Bronchial epithelial cell (primary cell): ENCODE results near the gene ZNF496. TPM values are rescaled to one million over a fixed set of nuclear protein-coding genes. Genes with fewer than 3 reads are reported as not detected.
A peak's percentile ranks its signal among the peaks of the same experiment; 100 is the strongest.

Experiments
- DNase-seq: peaks from one replicate; pipeline ENCODE4 v3.0.0-alpha.2; 2010; ENCODE audit warnings: low read depth
- FAIRE-seq: peaks from 2 replicates; lab custom pipeline; 2011; peaks lifted over from hg19 to GRCh38; lab: Jason Lieb, UNC
- H3K27me3 ChIP-seq: 2 replicates; pipeline ENCODE4 v1.5.1; 2011; ENCODE audit warnings: low read length; ENCODE audit not compliant: control insufficient read depth, insufficient read depth
- H3K36me3 ChIP-seq: 2 replicates; pipeline ENCODE4 v1.5.1; 2011; ENCODE audit warnings: low read length; ENCODE audit not compliant: control insufficient read depth, insufficient read depth
- H3K4me3 ChIP-seq: 2 replicates; pipeline ENCODE4 v1.5.1; 2011; ENCODE audit warnings: mild to moderate bottlenecking, low read depth, low read length, control low read depth
- CTCF ChIP-seq: IDR thresholded peaks from 2 replicates; pipeline ENCODE4 v1.5.1; 2011; ENCODE audit warnings: mild to moderate bottlenecking, moderate library complexity, low read length, control low read depth, inconsistent platforms; ENCODE audit not compliant: insufficient read depth, severe bottlenecking
- total RNA-seq: library from RNA; depleted of rRNA; stranded (reverse); fragments of >200 nt; gene quantifications from 2 replicates; pipeline ENCODE4 v1.2.1, GENCODE V29; 2014

Gene ZNF496
- total RNA-seq, 1 donor from 2014 or later: 9.5 TPM

GRCh38 chr1:247296599-247297180 is 35.0 kb downstream of the ZNF496 start:
- TF ChIP-seq CTCF: no peak
- no peak for FAIRE-seq

GRCh38 chr1:247295746-247296145 is 35.9 kb downstream of the ZNF496 start:
- DNase-seq: no peak
- Histone ChIP-seq H3K27me3 (no peaks in the 10 kb centered on the region), H3K4me3 (no peak overlapping the region), H3K36me3 (no peaks in the 10 kb centered on the region)
- no peak for FAIRE-seq
- TF ChIP-seq CTCF: no peak

More at GRCh38 chr1:247296599-247297180, 35.0 kb downstream of the ZNF496 start:
- no peak overlapping the region for H3K4me3 ChIP-seq
- no peaks in the 10 kb centered on the region for H3K27me3 ChIP-seq
- H3K36me3 ChIP-seq: no peaks in the 10 kb centered on the region
- no peak for DNase-seq

- no peaks in the 10 kb centered on the region for H3K36me3 ChIP-seq
- no peaks in the 10 kb centered on the region for H3K27me3 ChIP-seq
- DNase-seq: no peak
- FAIRE-seq: no peak
- no peak for TF ChIP-seq CTCF
- no peak overlapping the region for H3K4me3 ChIP-seq
These were observed 36.4 kb downstream of the ZNF496 start for GRCh38 chr1:247295274-247295684.

- Histone ChIP-seq H3K27me3 (no peaks in the 10 kb centered on the region), H3K4me3 (no peak overlapping the region), H3K36me3 (no peaks in the 10 kb centered on the region)
- no peak for TF ChIP-seq CTCF
- no peak for FAIRE-seq
- peak; percentile 22 for DNase-seq
These were observed 37.4 kb downstream of the ZNF496 start for GRCh38 chr1:247294282-247294681.

- no peak overlapping the region for H3K4me3 ChIP-seq
- H3K27me3 ChIP-seq: no peaks in the 10 kb centered on the region
- FAIRE-seq (no peak), DNase-seq (no peak)
- TF ChIP-seq CTCF: no peak
- no peaks in the 10 kb centered on the region for H3K36me3 ChIP-seq
These were observed 38.6 kb downstream of the ZNF496 start for GRCh38 chr1:247293047-247293446.
